Activated B cell treated with CpG ODN at 0.5 μM for 24 hours (primary cell): ENCODE data around the gene RCSD1. TPM values are rescaled to one million over a fixed set of nuclear protein-coding genes. Genes with fewer than 3 reads are reported as not detected.

Experiments used
- ATAC-seq: fragments of 200-7000 bp; cut with Tn5 transposase; one replicate; pipeline ENCODE4 v1.10.0; 2021; ENCODE audit warnings: low read depth, mild to moderate bottlenecking, moderate library complexity
- CTCF ChIA-PET: fragments of 350-600 bp; sonication (Branson Sonifier 250); formaldehyde crosslinking; loops from one replicate; lab custom pipeline; 2021; ENCODE audit warnings: antibody characterized with exemption; lab: Charles Lee
- POLR2A ChIA-PET: fragments of 350-600 bp; sonication (Branson Sonifier 250); formaldehyde crosslinking; loops from one replicate; lab custom pipeline; 2021; ENCODE audit warnings: antibody characterized with exemption; lab: Charles Lee
- DNase-seq: peaks from one replicate; pipeline ENCODE4 v3.0.0; 2022
- H3K27ac Mint-ChIP-seq: one replicate; pipeline ENCODE4 v1.8.0; 2020; ENCODE audit warnings: mixed read lengths
- H3K27me3 Mint-ChIP-seq: one replicate; pipeline ENCODE4 v1.8.0; 2021; ENCODE audit warnings: mixed read lengths
- H3K36me3 Mint-ChIP-seq: one replicate; pipeline ENCODE4 v1.8.0; 2021; ENCODE audit warnings: low read depth, mixed read lengths
- H3K4me1 Mint-ChIP-seq: one replicate; pipeline ENCODE4 v1.8.0; 2021; ENCODE audit warnings: mixed read lengths
- H3K4me3 Mint-ChIP-seq: one replicate; pipeline ENCODE4 v1.8.0; 2020; ENCODE audit warnings: mild to moderate bottlenecking, mixed read lengths
- H3K9me3 Mint-ChIP-seq: one replicate; pipeline ENCODE4 v1.8.0; 2020; ENCODE audit warnings: mixed read lengths
- intact Hi-C: fragments of 100-400 bp; cut with micrococcal nuclease; formaldehyde crosslinking; loops from one replicate; pipeline ENCODE4 v1.15.1; 2024
- total RNA-seq: library from RNA; stranded (reverse); gene quantifications from 2 replicates; pipeline ENCODE4 v1.2.3, GENCODE V29; 2022
- TF ChIP-seq, protein P1 (sequence below): fragments of 200-600 bp; IDR thresholded peaks from one replicate; pipeline ENCODE4 v1.8.0; 2022; ENCODE audit warnings: antibody characterized with exemption, mild to moderate bottlenecking

Gene RCSD1
- total RNA-seq, 1 donor from 2014 or later: 185 TPM

DNA sequence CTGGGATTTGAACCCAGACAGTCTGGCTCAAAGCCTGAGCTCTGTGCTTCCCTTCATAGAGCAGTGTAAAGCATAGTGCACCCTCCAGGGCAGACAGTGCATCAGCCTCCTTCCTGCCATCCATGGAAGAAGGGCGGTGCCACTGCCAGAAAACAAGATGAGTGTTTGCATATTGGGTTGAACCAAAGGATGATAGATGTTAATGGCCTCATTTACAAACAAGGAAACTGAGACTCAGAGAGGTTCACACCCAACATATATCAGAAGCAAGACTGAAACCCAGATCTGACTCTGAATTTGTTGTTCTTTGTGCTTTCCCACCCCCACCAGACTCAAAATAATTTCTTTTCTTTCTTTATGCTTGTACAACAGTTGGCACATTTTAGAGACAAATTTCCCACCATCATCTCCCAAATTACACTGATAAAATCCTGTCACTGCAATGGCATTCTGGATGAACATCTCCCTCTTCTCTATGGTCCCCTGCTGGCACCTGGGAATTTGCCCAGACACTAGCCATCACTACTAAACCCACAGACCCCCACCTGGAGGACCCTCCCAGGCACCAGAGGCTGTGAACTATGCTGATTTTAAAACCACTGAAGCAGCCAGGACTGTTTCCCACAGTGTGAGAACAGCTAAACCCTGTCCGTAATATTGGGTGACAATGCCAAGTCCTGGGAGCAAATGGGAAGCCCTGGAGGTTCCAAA, 46.3 kb downstream of the RCSD1 start:
- Mint-ChIP-seq H3K9me3 (no peaks in the 10 kb centered on the region), H3K4me1 (peaks cover 34% of the 10 kb centered on the region), H3K27me3 (no peaks in the 10 kb centered on the region), H3K4me3 (peak overlapping the region; percentile 2), H3K27ac (peak overlapping the region; percentile 86), H3K36me3 (peaks cover 50% of the 10 kb centered on the region)
- ChIA-PET POLR2A (interaction anchor here (1.0 to 1.7 kb wide), 2 partner anchors 26 to 75 kb away, joined by 4 to 7 read pairs; no protein-coding TSS in a partner anchor), CTCF (interaction anchor here (1.5 to 4.4 kb wide), 2 partner anchors 11 to 76 kb away, joined by 8 to 27 read pairs; no protein-coding TSS in a partner anchor)
- intact Hi-C loops: loop anchor here (1.0 to 2.0 kb wide), 2 partner anchors 8 to 16 kb away; no protein-coding TSS in a partner anchor
- TF ChIP-seq, protein P1, sequence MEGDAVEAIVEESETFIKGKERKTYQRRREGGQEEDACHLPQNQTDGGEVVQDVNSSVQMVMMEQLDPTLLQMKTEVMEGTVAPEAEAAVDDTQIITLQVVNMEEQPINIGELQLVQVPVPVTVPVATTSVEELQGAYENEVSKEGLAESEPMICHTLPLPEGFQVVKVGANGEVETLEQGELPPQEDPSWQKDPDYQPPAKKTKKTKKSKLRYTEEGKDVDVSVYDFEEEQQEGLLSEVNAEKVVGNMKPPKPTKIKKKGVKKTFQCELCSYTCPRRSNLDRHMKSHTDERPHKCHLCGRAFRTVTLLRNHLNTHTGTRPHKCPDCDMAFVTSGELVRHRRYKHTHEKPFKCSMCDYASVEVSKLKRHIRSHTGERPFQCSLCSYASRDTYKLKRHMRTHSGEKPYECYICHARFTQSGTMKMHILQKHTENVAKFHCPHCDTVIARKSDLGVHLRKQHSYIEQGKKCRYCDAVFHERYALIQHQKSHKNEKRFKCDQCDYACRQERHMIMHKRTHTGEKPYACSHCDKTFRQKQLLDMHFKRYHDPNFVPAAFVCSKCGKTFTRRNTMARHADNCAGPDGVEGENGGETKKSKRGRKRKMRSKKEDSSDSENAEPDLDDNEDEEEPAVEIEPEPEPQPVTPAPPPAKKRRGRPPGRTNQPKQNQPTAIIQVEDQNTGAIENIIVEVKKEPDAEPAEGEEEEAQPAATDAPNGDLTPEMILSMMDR: no peak
- no peak for ATAC-seq
- no peak for DNase-seq

DNA sequence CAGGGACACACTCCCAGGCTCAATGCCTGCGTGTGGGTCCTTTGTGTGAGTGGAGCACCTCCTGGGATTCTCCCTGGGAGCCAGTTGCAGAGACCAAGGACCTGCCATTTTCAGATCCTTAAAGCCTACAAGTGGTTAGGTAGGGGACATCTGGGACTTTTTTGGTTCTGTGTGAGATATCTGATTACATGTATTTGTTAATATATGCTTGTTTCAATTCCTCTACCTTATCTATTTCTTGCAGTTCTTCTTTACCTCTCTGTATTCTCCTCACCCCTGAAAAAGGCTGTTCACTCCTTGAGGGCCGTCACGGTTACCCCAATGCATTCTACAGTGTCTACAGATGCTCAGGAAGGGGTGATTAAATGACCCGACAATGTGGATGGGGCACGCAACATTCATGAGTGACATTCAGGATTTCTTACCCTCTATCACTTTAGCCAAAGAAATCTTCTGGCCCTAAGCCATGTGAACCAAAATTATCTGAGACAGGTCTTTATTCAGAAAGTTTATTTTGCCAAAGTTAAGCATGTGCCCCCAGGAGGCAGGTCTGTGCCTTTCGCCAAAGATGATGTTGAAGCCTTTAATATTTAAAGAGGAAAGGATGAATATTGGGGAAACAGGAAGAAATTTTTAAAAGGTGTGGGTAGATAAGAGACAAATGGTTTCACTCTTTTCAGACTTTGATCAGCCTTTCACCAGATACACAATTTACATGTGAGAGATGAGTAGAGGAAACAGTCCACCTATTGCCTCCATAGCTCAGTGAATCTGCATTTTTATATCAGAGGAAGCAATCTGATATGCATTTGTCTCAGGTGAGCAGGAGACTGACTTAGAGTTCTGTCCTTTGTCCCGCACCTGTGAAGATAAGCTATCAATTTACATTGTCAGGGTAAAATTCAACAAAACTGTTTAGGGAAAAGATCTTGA, 47.1 kb downstream of the RCSD1 start:
- H3K4me1 Mint-ChIP-seq: peaks cover 26% of the 10 kb centered on the region
- DNase-seq (no peak), ATAC-seq (peak; percentile 51)
- TF ChIP-seq, protein P1: no peak
- ChIA-PET POLR2A (no interaction called here), CTCF (interaction anchor here (1.7 to 4.4 kb wide), 3 partner anchors 10 to 76 kb away, joined by 9 to 27 read pairs (median 9); no protein-coding TSS in a partner anchor)
- H3K4me3 Mint-ChIP-seq: peak overlapping the region; percentile 58
- peaks cover 47% of the 10 kb centered on the region for H3K36me3 Mint-ChIP-seq
- no peaks in the 10 kb centered on the region for H3K9me3 Mint-ChIP-seq
- no peaks in the 10 kb centered on the region for H3K27me3 Mint-ChIP-seq
- intact Hi-C loops: loop anchor here (1.0 to 2.0 kb wide), 2 partner anchors 9 to 16 kb away; no protein-coding TSS in a partner anchor
- peak overlapping the region; percentile 86 for H3K27ac Mint-ChIP-seq

GRCh38 chr1:167678422-167678821, 48.4 kb downstream of the RCSD1 start:
- H3K9me3 Mint-ChIP-seq: no peaks in the 10 kb centered on the region
- DNase-seq: no peak
- H3K4me1 Mint-ChIP-seq: peaks cover 14% of the 10 kb centered on the region
- H3K27me3 Mint-ChIP-seq: no peaks in the 10 kb centered on the region
- TF ChIP-seq, protein P1: no peak
- POLR2A ChIA-PET: no interaction called here
- H3K27ac Mint-ChIP-seq: no peak overlapping the region
- CTCF ChIA-PET: interaction anchor here (1.7 to 2.5 kb wide), 2 partner anchors 10 to 78 kb away, joined by 9 read pairs; no protein-coding TSS in a partner anchor
- no peak for ATAC-seq
- intact Hi-C loops: no loop called here
- H3K4me3 Mint-ChIP-seq: no peak overlapping the region
- peaks cover 46% of the 10 kb centered on the region for H3K36me3 Mint-ChIP-seq

GRCh38 chr1:167678838-167679237, 48.8 kb downstream of the RCSD1 start:
- TF ChIP-seq, protein P1: no peak
- Mint-ChIP-seq H3K27ac (no peak overlapping the region), H3K4me1 (peaks cover 9% of the 10 kb centered on the region), H3K36me3 (peaks cover 46% of the 10 kb centered on the region), H3K27me3 (no peaks in the 10 kb centered on the region), H3K4me3 (no peak overlapping the region), H3K9me3 (no peaks in the 10 kb centered on the region)
- no peak for ATAC-seq
- no peak for DNase-seq
- intact Hi-C loops: no loop called here
- CTCF ChIA-PET: interaction anchor here (1.7 to 2.5 kb wide), 2 partner anchors 9 to 78 kb away, joined by 9 read pairs; no protein-coding TSS in a partner anchor
- POLR2A ChIA-PET: no interaction called here
